PC-3 (cell line): ENCODE data around the gene NACC2.

Experiments
- EZH2 ChIP-seq: fragments of 300-600 bp; sonication (generic); IDR thresholded peaks from one replicate; pipeline ENCODE4 v1.6.1; 2017; ENCODE audit warnings: antibody characterized with exemption, mild to moderate bottlenecking, low read length; ENCODE audit not compliant: unreplicated experiment
- TF ChIP-seq, protein P1 (sequence below): fragments of 300-600 bp; sonication (generic); conservative IDR thresholded peaks from 2 replicates; pipeline ENCODE4 v1.5.1; 2017; ENCODE audit warnings: antibody characterized with exemption, low read depth, mild to moderate bottlenecking, low read length

DNA sequence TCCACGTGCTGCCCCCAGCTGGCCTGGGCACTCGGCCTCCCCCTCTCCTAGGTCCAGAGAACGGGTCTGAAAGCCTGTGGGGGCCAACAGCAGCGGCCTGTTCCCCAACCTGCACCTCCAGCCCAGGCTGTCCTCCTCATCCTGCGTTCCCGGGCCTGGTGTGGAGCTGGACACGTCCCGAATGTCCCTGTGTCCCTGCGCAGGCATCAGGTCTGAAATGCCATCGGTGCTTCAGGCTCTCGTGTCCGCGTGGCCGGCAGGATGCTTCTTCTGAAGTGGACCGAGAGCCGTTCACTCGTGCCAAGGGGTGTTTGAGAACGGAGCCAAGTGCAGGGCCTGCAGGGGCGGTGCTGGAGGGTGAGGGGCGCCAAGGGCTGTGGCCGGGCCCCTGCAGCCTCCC is 109.2 kb downstream of the NACC2 start:
- TF ChIP-seq, protein P1, sequence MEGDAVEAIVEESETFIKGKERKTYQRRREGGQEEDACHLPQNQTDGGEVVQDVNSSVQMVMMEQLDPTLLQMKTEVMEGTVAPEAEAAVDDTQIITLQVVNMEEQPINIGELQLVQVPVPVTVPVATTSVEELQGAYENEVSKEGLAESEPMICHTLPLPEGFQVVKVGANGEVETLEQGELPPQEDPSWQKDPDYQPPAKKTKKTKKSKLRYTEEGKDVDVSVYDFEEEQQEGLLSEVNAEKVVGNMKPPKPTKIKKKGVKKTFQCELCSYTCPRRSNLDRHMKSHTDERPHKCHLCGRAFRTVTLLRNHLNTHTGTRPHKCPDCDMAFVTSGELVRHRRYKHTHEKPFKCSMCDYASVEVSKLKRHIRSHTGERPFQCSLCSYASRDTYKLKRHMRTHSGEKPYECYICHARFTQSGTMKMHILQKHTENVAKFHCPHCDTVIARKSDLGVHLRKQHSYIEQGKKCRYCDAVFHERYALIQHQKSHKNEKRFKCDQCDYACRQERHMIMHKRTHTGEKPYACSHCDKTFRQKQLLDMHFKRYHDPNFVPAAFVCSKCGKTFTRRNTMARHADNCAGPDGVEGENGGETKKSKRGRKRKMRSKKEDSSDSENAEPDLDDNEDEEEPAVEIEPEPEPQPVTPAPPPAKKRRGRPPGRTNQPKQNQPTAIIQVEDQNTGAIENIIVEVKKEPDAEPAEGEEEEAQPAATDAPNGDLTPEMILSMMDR, result no peak
- TF ChIP-seq EZH2, result no peak
